NCI-H748 treated with DMSO at 0.1 percent for 48 hours (cell line): Measurements from ENCODE around the gene TAF11L8.
"Not testable (repeated sequence)": the region's sequence is repeated elsewhere in the genome, so short reads cannot be mapped to it uniquely, and the experiment has no call there.

ENCODE experiments used
- DNase-seq: peaks from one replicate; lab custom pipeline; 2025; lab: John Stamatoyannopoulos, UW

The TAF11L8 gene

DNA sequence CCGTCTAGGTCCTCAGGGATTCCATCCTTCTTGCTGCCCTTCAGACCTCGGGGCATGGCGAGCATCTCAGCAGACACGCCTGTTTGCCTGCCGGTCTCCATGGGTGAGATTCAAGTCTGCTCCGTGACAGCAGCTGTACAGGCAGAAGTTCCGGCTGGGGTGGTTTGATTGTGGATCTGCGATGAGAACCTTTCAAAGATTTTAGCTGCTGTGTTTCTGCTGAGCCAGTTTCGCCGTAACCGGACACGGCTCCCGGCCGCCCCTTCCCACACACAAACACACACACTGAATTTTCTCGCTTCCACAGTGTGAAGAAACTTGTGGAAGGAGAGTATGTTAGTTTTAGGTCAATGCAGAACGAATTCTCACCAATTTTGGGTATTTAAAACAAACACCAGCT, at the start of gene TAF11L8:
Gene TAF11L8, minus strand, starts transcription at position 101 of the 400 bp plus-strand sequence.
- not testable (repeated sequence) for DNase-seq

DNA sequence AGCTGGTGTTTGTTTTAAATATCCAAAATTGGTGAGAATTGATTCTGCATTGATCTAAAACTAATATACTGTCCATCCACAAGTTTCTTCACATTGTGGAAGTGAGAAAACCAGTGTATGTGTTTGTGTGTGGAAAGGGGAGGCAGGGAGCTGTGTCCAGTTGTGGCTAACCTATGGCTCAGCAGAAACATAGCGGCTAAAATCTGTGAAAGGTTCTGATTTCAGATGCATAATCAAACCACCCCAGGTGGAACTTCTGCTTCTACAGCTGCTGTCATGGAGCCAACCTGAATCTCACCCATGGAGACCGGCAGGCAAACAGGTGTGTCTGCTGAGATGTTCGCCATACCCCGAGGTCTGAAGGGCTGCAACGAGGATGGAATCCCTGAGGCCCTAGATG, 43.4 kb upstream of the TAF11L8 start, which contains the start of gene TAF11L14:
Gene TAF11L14, plus strand, starts transcription at position 301 of the 400 bp plus-strand sequence.
- DNase-seq, result no peak

DNA sequence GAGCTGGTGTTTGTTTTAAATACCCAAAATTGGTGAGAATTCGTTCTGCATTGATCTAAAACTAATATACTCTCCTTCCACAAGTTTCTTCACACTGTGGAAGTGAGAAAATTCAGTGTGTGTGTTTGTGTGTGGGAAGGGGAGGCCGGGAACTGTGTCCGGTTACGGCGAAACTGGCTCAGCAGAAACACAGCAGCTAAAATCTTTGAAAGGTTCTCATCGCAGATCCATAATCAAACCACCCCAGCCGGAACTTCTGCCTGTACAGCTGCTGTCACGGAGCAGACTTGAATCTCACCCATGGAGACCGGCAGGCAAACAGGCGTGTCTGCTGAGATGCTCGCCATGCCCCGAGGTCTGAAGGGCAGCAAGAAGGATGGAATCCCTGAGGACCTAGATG, 41.0 kb upstream of the TAF11L8 start, which contains the start of gene TAF11L13:
Gene TAF11L13, plus strand, starts transcription at position 301 of the 400 bp plus-strand sequence.
- not testable (repeated sequence) for DNase-seq

DNA sequence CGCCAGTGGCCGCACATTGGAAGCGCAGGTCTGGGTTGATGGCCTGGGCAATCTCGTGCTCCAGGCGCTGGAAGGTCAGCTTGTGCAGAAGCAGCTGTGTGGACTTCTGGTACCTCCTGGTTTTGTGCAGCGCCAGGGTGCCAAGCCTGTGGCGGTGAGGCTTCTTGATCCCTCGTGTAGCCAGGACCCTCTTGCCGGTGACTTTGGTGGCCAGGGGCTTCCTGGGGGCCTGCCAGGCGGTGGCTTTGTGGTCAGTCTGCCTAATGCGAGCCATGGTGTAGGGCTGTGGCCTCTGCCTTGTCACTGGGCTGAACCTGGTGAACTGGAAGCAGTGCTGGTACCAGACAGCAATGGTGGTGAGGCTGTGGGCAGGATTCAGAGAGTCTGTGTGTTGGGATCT, 34.9 kb upstream of the TAF11L8 start:
- no peak for DNase-seq

DNA sequence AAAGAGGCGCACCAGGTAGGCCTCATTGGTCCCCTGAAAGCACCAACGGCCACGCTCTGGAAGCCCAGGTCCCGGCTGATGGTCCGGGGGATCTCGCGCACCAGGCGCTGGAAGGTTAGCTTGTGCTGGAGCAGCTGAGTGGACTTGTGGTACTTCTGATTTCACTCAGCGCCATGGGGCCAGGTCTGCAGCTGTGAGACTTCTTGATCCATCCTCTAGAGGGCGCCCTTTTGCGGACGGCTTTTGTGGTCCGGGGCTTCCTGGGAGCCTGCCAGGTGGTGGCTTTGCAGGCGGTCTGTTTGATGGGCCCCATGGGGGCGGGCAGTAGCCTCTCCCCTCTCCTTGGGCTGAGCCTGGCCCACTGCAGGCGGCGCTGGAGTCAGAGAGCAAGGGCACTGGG, 29.9 kb upstream of the TAF11L8 start:
- DNase-seq, result no peak

DNA sequence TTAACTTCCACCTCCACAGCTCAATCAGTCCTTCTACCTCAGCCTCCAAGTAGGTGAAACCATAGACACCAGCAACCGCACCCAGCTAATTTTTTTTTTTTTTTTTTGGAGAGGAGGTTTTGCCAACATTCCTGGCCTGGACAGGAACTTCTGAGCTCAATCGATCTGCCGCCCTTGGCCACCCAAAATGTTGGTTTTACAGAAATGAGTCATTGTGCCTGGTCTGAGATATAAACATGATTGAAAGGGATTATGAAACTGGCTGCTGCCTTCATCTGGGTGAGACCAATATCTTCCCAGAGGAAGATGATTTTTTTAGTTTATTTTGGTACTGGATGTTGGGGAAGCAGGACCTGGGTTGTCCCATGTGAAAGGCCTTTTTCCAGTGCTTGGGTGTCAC, 28.6 kb upstream of the TAF11L8 start:
- no peak for DNase-seq

DNA sequence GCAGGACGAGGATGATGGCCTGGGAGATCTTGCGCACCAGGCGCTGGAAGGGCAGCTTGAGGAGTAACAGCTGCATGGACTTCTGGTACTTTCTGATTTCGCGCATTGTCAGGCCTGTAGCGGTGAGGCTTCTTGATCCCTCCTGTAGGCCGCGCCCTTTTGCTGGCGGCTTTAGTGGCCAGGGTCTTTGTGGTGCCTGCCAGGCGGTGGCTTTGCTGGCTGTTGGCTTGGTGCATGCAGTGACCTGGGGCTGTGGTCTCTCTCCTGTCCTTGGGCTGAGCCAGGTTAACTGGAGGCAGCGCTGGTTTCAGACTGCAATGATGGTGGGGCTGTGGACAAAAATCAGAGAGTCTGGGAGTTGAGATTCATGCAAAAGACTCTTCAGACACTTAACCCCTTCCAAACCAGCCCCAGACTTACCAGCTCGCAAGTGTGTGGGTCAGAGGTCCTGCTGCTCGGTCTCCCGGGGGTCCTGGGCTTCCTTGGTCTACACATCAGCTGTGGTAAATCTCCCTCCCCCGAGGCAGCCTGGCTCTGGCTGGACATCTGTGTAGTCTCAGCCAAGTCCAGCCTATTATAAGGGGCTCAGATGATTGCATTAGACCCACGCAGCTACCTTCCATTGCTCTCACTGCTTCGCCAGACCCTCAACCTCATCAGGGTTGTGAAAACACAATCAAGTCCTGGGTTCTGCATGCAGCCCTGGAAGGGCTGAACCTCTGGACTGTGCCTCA, 24.3 kb upstream of the TAF11L8 start:
- no peak for DNase-seq

DNA sequence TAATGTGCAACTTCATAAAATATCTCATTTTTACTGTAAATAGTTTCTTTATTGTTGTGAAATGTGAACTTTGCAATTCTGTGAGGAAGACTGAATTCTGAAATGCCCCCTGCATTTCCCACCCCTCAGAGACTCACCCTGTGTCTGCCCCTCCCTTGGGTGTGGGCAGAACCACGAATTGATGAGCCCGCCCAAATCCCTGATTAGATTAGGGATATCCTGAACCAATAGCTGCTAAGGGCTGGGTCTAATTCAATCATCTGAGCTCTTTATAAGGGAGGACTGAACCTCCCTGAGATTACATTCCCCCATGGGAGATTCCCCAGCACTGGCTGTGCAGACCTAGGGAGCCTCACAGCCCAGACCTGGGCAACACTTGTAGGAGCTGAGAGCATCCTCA, 19.3 kb upstream of the TAF11L8 start, which contains the start of gene TAF11L12:
Gene TAF11L12, plus strand, starts transcription at position 301 of the 400 bp plus-strand sequence.
- DNase-seq, result not testable (repeated sequence)

DNA sequence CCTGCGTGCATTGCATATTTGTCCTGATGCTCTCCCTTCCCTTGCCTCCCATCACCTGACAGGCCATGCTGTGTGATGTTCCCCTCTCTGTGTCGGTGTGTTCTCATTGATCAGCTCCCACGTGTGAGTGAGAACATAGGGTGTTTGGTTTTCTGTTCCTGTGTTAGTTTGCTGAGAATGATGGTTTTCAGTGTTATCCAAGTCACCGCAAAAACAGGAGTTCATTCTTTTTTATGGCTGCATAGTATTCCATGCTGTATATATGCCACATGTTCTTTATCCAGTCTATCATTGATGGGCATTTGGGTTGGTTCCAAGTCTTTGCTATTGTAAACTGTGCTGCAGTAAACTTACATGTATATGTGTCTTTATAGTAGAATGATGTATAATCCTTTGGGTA, 16.7 kb upstream of the TAF11L8 start:
- not testable (repeated sequence) for DNase-seq

DNA sequence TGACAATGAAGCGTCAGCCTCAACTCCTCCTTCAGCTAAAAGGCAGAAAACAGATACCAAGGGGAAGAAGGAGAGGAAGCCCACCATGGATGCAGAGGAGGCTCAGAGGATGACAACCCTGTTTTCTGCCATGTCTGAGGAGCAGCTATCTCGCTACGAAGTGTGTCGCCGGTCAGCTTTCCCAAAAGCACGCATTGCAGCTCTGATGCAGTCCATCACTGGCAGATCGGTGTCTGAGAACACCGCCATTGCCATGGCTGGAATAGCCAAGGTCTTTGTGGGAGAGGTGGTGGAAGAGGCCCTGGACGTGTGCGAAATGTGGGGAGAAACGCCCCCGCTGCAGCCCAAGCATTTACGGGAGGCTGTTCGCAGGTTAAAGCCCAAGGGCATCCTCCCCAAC, 14.2 kb upstream of the TAF11L8 start:
- no peak for DNase-seq

DNA sequence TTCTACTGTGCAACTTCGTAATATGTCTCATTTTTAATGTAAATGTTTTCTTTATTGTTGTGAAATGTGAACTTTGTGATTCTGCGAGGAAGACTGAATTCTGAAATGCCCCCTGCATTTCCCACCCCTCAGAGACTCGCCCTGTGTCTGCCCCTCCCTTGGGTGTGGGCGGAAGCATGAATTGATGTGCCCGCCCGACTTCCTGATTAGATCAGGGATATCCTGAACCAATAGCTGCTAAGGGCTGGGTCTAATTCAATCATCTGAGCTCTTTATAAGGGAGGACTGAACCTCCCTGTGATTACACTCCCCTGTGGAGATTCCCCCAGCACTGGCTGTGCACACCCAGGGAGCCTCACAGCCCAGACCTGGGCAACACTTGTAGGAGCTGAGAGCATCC, 13.1 kb upstream of the TAF11L8 start, which contains the start of gene TAF11L11:
Gene TAF11L11, plus strand, starts transcription at position 304 of the 400 bp plus-strand sequence.
- not testable (repeated sequence) for DNase-seq

DNA sequence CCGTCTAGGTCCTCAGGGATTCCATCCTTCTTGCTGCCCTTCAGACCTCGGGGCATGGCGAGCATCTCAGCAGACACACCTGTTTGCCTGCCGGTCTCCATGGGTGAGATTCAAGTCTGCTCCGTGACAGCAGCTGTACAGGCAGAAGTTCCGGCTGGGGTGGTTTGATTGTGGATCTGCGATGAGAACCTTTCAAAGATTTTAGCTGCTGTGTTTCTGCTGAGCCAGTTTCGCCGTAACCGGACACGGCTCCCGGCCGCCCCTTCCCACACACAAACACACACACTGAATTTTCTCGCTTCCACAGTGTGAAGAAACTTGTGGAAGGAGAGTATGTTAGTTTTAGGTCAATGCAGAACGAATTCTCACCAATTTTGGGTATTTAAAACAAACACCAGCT, 7.0 kb upstream of the TAF11L8 start, which contains the start of gene TAF11L10:
Gene TAF11L10, minus strand, starts transcription at position 101 of the 400 bp plus-strand sequence.
- DNase-seq, result not testable (repeated sequence)

DNA sequence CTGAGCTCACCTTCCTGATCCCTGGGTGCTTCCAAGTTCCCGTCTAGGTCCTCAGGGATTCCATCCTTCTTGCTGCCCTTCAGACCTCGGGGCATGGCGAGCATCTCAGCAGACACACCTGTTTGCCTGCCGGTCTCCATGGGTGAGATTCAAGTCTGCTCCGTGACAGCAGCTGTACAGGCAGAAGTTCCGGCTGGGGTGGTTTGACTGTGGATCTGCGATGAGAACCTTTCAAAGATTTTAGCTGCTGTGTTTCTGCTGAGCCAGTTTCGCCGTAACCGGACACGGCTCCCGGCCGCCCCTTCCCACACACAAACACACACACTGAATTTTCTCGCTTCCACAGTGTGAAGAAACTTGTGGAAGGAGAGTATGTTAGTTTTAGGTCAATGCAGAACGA, 3.5 kb upstream of the TAF11L8 start, which contains the start of gene TAF11L9:
Gene TAF11L9, minus strand, starts transcription at position 140 of the 400 bp plus-strand sequence.
- DNase-seq, result not testable (repeated sequence)

DNA sequence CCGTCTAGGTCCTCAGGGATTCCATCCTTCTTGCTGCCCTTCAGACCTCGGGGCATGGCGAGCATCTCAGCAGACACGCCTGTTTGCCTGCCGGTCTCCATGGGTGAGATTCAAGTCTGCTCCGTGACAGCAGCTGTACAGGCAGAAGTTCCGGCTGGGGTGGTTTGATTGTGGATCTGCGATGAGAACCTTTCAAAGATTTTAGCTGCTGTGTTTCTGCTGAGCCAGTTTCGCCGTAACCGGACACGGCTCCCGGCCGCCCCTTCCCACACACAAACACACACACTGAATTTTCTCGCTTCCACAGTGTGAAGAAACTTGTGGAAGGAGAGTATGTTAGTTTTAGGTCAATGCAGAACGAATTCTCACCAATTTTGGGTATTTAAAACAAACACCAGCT, 5.1 kb downstream of the TAF11L8 start, which contains the start of gene TAF11L7:
Gene TAF11L7, minus strand, starts transcription at position 101 of the 400 bp plus-strand sequence.
- not testable (repeated sequence) for DNase-seq
